ENCODE data around the gene PSME3IP1. TPM values are rescaled to one million over a fixed set of nuclear protein-coding genes. Genes with fewer than 3 reads are reported as not detected.

The PSME3IP1 gene
- total and polyA plus RNA-seq, 3 donors from 2014 or later = 96.4 to 224 (median 122) TPM

GRCh38 chr16:57147381-57148221 is 38.2 kb downstream of the PSME3IP1 start:
- no peak overlapping the region for H3K4me3 ChIP-seq
- intact Hi-C loops (cut with DNase I; ENCODE audit: low total_unique reads) = no loop called here
- no peaks in the 10 kb centered on the region for H3K36me3 ChIP-seq (ENCODE audit: low read depth, missing control alignments)
- TF ChIP-seq CTCF (IDR thresholded peaks at IDR 0.05) (no peak), POLR2A (IDR thresholded peaks at IDR 0.05) (no peak)
- peaks cover 32% of the 10 kb centered on the region for H3K4me1 ChIP-seq
- no peaks in the 10 kb centered on the region for H3K9me3 ChIP-seq
- 38 to 47% methylated on average over 14 of the region's 14 CpGs for WGBS, 2 donors
- H3K27me3 ChIP-seq = no peaks in the 10 kb centered on the region
- H3K27ac ChIP-seq = peak overlapping the region in 1 of 2 donors; percentile 61
- no peak for DNase-seq

- DNase-seq = no peak
- Histone ChIP-seq H3K4me1 (peaks cover 24% of the 10 kb centered on the region), H3K9me3 (no peaks in the 10 kb centered on the region), H3K27me3 (no peaks in the 10 kb centered on the region), H3K36me3 (ENCODE audit: low read depth, missing control alignments) (no peaks in the 10 kb centered on the region), H3K27ac (no peak overlapping the region), H3K4me3 (no peak overlapping the region)
- TF ChIP-seq CTCF (IDR thresholded peaks at IDR 0.05) (peak in 1 of 3 experiments; percentile 3), POLR2A (IDR thresholded peaks at IDR 0.05) (no peak)
- intact Hi-C loops (cut with DNase I; ENCODE audit: low total_unique reads) = no loop called here
- WGBS, 2 donors = 92 to 94% methylated on average over 4 to 5 of the region's 5 CpGs
These were observed 39.1 kb downstream of the PSME3IP1 start for GRCh38 chr16:57146735-57147134.

GRCh38 chr16:57146040-57146647 is 39.7 kb downstream of the PSME3IP1 start:
- no peaks in the 10 kb centered on the region for H3K27me3 ChIP-seq
- no peak overlapping the region for H3K27ac ChIP-seq
- 69 to 73% methylated on average over 10 to 23 of the region's 24 CpGs for WGBS, 2 donors
- peaks cover 19% of the 10 kb centered on the region for H3K4me1 ChIP-seq
- no peaks in the 10 kb centered on the region for H3K9me3 ChIP-seq
- intact Hi-C loops (cut with DNase I; ENCODE audit: low total_unique reads) = no loop called here
- TF ChIP-seq CTCF (IDR thresholded peaks at IDR 0.05) (no peak), POLR2A (IDR thresholded peaks at IDR 0.05) (no peak)
- H3K36me3 ChIP-seq (ENCODE audit: low read depth, missing control alignments) = no peaks in the 10 kb centered on the region
- no peak overlapping the region for H3K4me3 ChIP-seq
- peak; percentile 29 for DNase-seq

- Histone ChIP-seq H3K9me3 (no peaks in the 10 kb centered on the region), H3K4me1 (peaks cover 13% of the 10 kb centered on the region), H3K27ac (no peak overlapping the region), H3K36me3 (ENCODE audit: low read depth, missing control alignments) (no peaks in the 10 kb centered on the region), H3K4me3 (no peak overlapping the region), H3K27me3 (no peaks in the 10 kb centered on the region)
- no peak for TF ChIP-seq CTCF (IDR thresholded peaks at IDR 0.05)
- TF ChIP-seq POLR2A (IDR thresholded peaks at IDR 0.05) = no peak
- intact Hi-C loops (cut with DNase I; ENCODE audit: low total_unique reads) = no loop called here
- 59 to 62% methylated on average over 7 to 14 of the region's 14 CpGs for WGBS, 2 donors
- DNase-seq = no peak
These were observed 40.5 kb downstream of the PSME3IP1 start for GRCh38 chr16:57145046-57146021.
